Activated gamma-delta T cell treated with anti-CD3 and anti-CD28 coated beads, Interleukin-2, amount 50 U/mL, for 16 hours (primary cell): ENCODE results near the gene NBEAL2.
A peak's percentile ranks its signal among the peaks of the same experiment; 100 is the strongest.

Experiments used
- DNase-seq: peaks from one replicate; pipeline ENCODE4 v3.0.0-alpha.2; 2020; ENCODE audit warnings: low read depth

Gene NBEAL2

GRCh38 chr3:46943237-46944187 is 36.0 kb upstream of the NBEAL2 start:
- DNase-seq, result no peak

DNA sequence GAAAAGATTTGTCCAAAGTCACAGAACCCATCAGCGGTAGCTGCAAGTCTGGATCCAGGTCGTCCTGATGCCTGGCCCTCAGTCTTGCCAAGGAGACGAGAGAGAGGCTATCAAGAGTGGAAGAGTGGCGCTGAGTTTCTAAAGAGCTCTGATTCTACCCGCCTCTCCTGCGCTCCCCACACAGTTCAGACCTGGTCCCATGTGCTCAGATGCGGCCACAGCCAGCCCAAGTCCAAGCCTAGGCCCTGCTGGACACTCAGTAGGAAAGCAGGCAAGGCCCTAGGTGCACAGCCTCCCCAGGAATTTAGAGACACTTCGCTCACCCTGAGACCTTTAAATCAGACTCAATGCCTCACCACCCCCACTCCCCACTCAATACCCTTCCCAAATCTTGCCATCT is 35.3 kb upstream of the NBEAL2 start:
- DNase-seq, result no peak

- no peak for DNase-seq
Measured at GRCh38 chr3:46946416-46946815, 33.0 kb upstream of the NBEAL2 start.

- peak; percentile 71 for DNase-seq
Measured at GRCh38 chr3:46946856-46947545, 32.5 kb upstream of the NBEAL2 start.

GRCh38 chr3:46947546-46947901 is 31.9 kb upstream of the NBEAL2 start:
- DNase-seq, result no peak

GRCh38 chr3:46947981-46948791 is 31.3 kb upstream of the NBEAL2 start:
- peak; percentile 65 for DNase-seq

- DNase-seq, result no peak
Measured at GRCh38 chr3:46948830-46949671, 30.4 kb upstream of the NBEAL2 start.

DNA sequence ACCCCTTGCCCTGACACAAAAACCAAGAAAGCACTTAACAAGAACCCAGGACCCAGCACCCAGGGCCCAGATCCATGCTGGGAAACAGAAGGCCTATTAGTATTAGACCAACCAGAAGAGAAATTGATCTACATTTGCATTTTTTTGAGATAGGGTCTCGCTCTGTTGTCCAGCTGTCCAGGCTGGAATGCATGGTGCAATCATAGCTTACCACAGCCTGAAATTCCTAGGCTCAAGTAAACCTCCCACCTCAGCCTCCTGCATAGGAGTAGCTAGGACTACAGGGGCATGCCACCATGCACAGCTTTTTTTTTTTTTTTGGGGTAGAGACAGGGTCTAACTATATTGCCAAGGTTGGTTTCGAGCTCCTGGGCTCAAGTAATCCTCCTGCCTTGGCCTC is 29.3 kb upstream of the NBEAL2 start:
- DNase-seq, result no peak

- DNase-seq, result no peak
Measured at GRCh38 chr3:46950650-46951241, 28.7 kb upstream of the NBEAL2 start.

GRCh38 chr3:46952813-46953212 is 26.7 kb upstream of the NBEAL2 start:
- no peak for DNase-seq

- DNase-seq, result no peak
Measured at GRCh38 chr3:46953234-46954010, 26.0 kb upstream of the NBEAL2 start.

GRCh38 chr3:46954178-46954577 is 25.3 kb upstream of the NBEAL2 start:
- no peak for DNase-seq

- no peak for DNase-seq
Measured at GRCh38 chr3:46955157-46955556, 24.3 kb upstream of the NBEAL2 start.

DNA sequence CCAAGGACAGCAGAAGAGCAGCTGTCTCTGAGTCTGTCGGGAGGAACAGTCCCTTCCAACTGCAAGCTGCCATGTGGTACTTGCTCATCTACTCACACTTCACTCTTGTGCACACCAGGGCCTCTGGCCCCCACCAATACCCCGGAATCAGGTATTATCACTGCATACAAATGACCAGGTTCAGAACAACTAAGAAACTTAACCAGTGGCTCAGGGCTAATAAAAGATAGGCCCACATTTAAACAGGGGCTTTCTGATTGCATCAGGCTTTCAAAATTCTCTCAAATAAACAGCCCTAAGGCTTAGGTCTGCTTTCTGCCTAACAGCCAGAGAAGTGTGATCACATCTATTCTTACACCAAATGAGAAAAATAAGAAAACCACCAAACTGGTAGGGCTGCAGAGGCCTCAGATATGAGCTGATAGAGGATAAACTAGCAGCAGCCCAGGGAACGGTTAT is 23.6 kb upstream of the NBEAL2 start:
- DNase-seq, result no peak

- no peak for DNase-seq
Measured at GRCh38 chr3:46957092-46957820, 22.2 kb upstream of the NBEAL2 start.

- DNase-seq, result no peak
Measured at GRCh38 chr3:46958467-46959160, 20.9 kb upstream of the NBEAL2 start.

- peak; percentile 32 for DNase-seq
Measured at GRCh38 chr3:46959161-46959511, 20.3 kb upstream of the NBEAL2 start.

GRCh38 chr3:46960081-46960701 is 19.3 kb upstream of the NBEAL2 start:
- DNase-seq, result no peak

DNA sequence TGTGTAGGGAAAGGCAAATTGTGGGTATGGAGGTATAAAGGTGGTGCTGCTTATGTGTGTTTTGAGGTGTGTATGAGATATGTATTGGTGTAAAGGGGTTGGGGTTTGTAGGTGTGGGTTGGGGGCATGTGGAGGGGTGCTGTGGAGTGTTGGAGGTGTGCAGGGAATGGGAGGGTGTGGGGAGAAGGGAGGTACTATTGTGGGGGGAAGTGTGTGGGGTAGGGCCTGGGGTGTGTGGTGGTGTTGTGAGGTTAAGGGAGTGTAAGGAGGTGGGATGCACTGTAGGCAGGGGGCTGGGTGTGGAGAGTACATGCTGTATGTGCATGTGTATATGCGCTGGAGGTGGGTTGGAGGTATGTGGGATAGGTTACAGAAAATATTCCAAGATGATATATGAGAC is 18.6 kb upstream of the NBEAL2 start:
- DNase-seq, result no peak
